H1 (cell line): ENCODE measurements around the gene DPP10. TPM values are rescaled to one million over a fixed set of nuclear protein-coding genes. Genes with fewer than 3 reads are reported as not detected.

Experiments
- GABPA ChIP-seq: IDR thresholded peaks from 2 replicates; pipeline ENCODE4 v1.6.1; 2011; ENCODE audit warnings: mild to moderate bottlenecking, low read length, moderate library complexity, borderline replicate concordance; ENCODE audit not compliant: insufficient read depth
- TCF12 ChIP-seq: IDR thresholded peaks from 2 replicates; pipeline ENCODE4 v1.6.1; 2011; ENCODE audit warnings: low read depth, mild to moderate bottlenecking, low read length
- polyA plus RNA-seq, 7 experiments: library from polyadenylated mRNA; depleted of rRNA in 3 of 7; stranded (reverse) in 5 of 7; unstranded in 2 of 7; fragments of >200 nt in 5 of 7; fragments of 200-250 nt in 2 of 7; gene quantifications; 1 replicate in 5 of 7; 2 replicates in 1 of 7; 4 replicates in 1 of 7; pipeline versions ENCODE4 v1.2.1 to v1.2.3, GENCODE V29; 2011 to 2013; ENCODE audit warnings: missing spikeins in 2 of 7, mixed read lengths in 2 of 7
- total RNA-seq: library from RNA; stranded (reverse); fragmentation: NEBNext Ultra II Directional; extraction: Animal tissue kit (Norgen Biotek cat#: 25700); gene quantifications from 2 replicates; pipeline ENCODE4 v1.2.1, GENCODE V29; 2021
- TF ChIP-seq, protein P1 (sequence below): IDR thresholded peaks from 2 replicates; pipeline ENCODE4 v1.6.1; 2012; ENCODE audit warnings: inconsistent platforms
- TF ChIP-seq, protein P2 (sequence below): IDR thresholded peaks from 2 replicates; pipeline ENCODE4 v1.6.1; 2012; ENCODE audit warnings: inconsistent platforms

DPP10 gene
- total and polyA plus RNA-seq, 2 of the 8 experiments (the other 6 are each of a cell fraction or from before 2014, with no cell fraction given), result 3.3 to 7.2 TPM

DNA sequence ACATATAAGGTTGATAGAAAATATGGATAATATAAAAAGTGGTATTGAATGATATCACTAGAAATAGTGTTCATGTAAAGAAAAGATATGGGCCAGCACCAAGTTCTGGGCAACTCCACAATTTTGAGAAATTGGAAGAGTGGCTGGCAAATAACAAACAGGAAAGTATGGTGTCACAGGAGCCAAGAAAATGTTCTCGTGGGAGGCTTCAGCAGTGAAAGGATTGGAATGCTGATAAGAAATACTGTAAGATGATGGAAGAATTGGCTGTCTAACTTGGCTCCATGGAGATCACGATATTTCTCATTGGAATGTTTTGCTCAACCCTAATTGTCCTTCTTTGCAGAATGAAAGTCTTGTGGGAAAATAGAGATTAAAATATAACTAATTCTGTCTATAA is 856.8 kb downstream of the DPP10 start (continued):
- TF ChIP-seq, protein P1, sequence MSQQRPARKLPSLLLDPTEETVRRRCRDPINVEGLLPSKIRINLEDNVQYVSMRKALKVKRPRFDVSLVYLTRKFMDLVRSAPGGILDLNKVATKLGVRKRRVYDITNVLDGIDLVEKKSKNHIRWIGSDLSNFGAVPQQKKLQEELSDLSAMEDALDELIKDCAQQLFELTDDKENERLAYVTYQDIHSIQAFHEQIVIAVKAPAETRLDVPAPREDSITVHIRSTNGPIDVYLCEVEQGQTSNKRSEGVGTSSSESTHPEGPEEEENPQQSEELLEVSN, result no peak
- TF ChIP-seq GABPA, result no peak
- TF ChIP-seq TCF12, result no peak
- TF ChIP-seq, protein P2, sequence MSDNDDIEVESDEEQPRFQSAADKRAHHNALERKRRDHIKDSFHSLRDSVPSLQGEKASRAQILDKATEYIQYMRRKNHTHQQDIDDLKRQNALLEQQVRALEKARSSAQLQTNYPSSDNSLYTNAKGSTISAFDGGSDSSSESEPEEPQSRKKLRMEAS, result no peak
